GM19193 (cell line): ENCODE results near the gene CCDC81.

ENCODE experiments used
- POLR2A ChIP-seq: IDR thresholded peaks from 4 replicates; pipeline ENCODE4 v1.6.1; 2011; ENCODE audit not compliant: insufficient read depth, insufficient read length; ENCODE audit errors: extremely low read depth

CCDC81 gene

DNA sequence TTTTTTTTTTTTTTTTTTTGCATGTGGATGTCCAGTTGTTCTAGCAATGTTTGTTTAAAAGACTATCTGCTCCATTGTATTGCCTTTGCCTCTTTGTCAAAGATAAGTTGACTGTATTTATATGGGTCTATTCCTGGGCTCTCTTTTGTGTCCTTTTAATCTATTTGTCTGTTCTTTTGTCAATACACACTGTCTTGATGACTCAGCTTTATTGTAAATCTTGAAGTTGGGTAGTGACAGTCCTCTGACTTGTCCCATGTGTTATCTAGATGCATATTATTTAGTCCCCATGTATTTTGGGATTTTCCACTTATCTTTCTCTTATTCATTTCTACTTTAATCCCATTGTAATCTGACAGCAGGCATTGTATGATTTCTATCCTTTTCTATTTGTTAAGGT is 3.3 kb downstream of the CCDC81 start:
- TF ChIP-seq POLR2A = no peak

DNA sequence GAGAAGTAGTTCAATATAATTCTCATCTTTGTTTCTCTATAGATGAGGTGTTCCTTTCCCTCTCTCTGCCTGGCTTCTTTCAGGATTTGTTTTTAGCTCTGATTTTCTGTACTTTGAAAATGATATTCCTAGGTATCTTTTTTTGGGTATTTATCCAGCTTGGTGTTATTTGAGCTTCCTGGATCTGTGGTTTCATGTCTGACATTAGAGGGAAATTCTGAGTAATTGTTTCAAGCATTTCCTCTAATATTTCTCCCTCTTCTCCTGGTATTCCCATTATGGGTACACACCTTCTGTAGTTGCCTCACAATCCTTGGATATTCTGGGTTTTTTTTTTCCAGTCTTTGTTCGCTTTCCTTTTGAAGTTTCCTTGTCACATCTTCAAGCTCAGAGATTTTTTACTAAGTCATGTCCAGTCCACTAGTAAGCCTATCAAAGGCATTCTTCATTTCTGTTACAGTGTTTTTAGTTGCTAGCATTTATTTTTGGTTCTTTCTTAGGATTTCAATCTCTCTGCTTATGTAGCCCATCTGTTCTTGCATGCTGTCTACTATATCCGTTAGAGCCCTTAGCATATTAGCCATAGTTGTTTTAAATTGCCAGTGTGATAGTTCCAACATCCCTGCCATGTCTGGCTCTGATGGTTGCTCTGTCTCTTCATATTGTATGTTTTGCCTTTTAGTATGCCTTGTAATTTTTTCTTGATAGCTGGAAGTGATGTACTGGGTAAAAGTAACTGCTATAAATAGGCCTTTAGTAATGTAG is 5.8 kb downstream of the CCDC81 start:
- no peak for TF ChIP-seq POLR2A

DNA sequence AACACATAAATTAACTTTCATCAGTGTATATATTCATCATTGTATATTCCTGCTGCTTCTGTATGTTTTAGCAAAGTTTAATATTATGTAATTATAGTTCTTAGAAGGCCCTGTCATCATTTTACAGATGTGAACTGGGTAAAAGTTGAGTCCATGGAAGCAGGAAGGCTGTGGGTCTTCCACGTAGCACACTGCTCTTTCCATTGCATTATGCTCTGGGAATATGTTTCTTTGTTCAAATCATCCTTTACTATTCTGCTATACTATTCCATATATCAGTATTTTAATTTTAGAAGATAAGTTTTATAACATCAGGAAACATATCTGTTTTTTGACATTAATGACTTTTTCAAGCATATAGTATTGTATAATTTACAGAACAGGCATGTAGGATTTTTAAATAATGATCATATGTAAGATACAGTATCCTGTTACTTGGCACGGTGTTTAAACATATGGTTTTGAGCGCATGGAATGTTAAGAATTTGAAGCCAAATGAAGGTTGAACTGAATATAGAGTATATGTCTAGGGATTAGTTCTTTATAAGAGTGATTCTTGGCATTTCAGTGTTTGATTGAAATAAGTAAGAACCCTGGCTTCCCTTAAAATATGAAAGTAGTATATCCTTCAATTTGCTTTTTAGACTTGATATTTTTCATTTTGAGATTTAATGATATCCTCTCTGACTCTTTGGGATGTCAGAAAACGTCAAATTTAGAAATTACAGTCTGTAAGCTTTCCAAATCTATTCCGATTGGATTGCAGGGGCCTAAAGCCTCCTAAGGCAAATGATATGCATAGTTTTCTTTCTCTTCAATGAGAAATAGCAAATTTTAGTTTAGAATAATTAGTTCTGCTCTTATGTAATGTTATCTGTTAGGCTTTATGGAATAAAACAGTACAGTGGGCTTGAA is 8.6 kb downstream of the CCDC81 start:
- no peak for TF ChIP-seq POLR2A

DNA sequence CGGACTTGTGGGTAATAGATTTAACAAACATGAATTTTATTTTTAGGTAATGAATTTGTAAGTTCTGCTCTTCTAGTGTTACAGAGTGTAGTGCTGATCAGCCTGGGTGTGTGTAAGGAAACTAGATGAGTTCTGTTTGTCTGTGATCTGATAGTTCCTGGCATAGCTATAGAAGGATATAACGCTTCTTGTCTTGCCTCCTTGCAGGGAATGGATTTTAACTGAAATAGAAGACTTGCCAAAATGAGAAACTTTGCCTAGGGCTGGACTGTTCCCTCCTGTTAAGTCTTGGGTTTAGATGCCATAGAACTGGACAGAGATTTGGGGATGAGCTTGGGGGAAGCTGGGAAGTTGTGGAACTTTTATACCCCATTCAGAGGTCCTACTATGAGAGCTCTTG is 11.6 kb downstream of the CCDC81 start:
- TF ChIP-seq POLR2A = no peak

DNA sequence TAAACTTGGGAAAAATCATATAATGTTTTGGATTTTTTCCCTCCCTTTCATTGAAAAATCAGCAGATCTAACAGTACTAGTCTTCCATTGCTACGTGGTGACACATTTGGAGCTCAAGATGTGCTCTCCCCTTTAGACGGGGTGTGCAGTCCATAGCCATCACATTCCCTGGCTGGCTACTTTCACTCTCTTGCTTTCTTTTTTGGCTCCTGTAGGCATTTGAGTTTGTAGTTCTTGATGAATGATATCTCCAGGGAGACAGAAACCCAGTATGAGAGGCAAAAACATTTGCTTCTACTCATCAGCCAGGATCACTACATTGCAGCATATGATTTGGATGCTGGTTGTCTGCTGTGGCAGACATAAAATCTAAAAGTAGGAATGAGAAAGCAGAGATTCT is 12.1 kb downstream of the CCDC81 start:
- TF ChIP-seq POLR2A = no peak

DNA sequence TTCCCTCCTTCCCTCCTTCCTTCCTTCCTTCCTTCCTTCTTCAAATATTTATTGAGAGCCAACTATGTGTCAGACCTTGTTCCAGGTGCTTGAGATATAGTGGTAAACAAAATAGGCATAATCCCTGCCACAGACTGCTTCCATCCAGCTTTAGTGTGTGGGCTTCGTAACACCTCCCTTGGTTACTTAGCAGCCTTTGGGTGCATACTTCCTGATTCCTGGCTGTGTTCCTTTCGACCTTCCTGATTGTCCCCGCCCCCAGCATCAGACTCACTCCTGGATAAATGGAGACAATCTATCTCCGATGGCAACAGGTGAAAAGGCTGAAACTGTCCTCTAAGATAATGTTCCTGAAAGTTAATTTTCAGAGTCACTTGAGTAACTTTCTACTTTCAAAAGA is 13.5 kb downstream of the CCDC81 start:
- TF ChIP-seq POLR2A = no peak

DNA sequence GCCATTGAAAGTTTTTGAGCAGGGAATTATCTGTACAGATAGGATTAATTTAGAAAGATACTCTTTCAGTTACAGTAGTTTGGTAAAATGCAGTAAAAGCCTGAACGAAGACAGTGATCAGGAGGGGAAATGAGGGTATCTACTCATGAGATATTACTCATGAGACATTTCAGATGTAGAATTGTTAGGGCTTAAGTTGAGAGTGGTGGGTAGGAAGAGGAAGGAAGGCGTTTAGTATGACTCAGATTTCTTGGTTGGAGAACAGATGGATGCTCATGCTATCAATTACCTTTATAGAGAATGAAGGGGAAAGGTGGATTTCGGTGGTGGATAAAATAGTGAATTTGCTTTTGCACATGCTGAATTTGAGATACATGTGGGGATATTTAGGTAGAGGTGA is 15.8 kb downstream of the CCDC81 start:
- TF ChIP-seq POLR2A = no peak

DNA sequence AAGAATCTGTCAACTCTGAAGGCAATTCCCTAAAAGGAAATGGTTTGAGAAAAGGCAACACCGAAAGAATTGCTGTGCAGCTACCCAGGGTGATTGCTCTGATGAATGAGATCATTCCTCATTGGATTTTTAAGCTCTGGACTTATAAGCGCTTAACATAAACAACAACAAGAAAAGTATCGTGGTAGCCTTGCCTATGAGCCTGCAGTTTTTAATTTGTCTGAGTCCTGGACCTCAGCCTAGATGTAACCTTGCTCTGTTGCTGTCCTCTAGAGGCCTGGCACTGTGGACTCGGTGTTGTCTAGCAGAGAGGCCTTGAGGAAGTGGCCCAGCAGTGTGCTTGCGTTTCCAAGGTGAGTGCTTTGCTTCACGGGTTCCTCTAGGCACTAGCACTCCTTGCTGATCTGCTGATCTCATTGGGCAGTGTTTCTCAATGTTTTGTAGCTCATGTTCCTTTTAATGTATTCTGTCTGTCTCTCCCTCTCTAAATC is 20.4 kb downstream of the CCDC81 start:
- no peak for TF ChIP-seq POLR2A

DNA sequence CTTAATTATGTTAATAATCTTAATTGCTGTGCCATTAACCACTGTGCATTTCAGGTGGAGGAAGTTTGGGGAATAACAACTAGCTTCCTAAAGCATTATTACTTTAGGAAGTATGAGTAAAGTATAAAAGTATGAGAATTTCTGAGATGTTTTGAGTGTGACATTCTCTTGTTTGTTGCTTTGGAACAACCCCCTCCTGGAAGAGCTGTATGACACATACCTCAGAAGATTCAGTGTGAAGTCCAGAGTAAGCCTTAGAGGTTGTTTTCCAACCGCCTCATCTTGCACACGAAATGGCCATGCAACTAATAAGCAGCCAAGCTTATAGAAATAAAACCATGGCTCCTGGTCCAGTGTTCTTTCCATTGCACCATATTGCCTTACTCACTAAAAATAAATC is 21.7 kb downstream of the CCDC81 start:
- no peak for TF ChIP-seq POLR2A

DNA sequence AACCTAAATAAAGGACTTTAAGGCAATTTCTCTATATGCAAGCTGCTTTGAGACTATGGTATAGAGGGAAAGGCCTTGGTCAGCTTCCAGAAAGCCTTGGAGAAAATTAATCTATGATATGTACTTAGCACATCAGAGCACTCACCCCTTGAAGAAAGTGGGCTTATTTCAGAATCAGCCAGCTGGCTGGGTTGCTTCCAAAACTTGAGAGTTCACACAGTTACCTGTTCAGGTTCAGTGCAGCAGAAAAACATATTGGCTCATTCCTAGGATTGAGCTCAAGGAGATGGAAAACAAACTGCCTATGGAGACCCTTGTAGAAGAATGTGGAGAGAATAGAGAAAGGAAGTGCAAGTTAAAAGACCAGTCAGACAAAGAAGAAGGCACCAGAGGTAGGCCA is 22.7 kb downstream of the CCDC81 start:
- no peak for TF ChIP-seq POLR2A

DNA sequence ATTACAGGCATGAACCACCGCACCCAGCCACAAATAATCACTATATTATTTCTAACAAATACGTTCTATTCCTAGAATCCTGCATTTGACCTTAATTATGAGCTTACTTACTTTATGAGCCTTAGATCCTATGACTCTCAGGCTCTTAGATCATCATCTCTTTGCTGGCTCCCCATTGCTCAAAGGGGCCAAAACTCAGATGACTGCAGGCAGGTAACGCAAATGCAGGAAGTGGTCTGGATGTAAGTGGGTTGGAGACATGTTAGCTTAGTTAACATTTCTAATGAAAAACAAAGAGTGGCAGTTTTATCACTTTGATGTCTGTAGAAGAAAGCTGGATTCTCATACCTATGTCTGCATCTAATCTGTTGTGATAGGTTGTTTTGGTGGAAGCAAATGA is 23.4 kb downstream of the CCDC81 start:
- no peak for TF ChIP-seq POLR2A

DNA sequence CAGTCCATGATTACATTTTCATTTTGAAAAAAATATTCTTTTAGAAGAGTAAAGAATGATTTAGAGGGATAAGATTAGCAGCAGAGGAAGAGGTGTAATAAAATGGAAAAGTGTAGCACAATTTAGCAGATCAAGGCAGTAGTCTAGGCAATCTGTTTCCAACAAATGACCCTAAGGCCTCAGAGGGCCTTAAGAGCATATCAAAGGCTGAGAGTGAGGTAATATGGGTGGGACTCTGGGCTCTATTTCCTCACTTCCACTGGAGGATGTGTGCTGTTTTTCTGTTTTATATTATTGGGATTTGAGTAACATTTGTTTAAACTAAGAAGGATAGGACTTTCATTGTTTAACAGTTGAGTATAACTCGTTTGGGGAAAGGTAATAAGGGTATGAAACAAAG is 28.8 kb downstream of the CCDC81 start:
- no peak for TF ChIP-seq POLR2A

DNA sequence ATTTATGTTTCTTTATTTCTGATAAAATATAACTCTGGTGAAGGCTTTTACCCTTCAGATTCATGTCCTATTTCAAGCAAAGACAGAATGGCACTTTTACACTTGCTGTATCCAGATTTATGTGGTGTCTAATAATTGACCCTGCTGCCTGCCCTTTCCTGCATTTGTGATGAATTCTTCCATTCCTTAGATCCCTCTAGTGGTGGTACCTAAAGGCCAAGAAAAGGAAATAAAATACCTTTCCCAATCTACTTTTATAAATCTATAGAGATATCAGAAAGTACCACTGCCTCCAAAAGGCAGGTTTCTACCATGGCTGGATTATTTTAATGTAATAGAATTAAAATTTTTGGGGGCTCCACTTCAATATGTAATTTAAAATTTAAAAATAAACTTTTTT is 34.2 kb downstream of the CCDC81 start:
- no peak for TF ChIP-seq POLR2A

DNA sequence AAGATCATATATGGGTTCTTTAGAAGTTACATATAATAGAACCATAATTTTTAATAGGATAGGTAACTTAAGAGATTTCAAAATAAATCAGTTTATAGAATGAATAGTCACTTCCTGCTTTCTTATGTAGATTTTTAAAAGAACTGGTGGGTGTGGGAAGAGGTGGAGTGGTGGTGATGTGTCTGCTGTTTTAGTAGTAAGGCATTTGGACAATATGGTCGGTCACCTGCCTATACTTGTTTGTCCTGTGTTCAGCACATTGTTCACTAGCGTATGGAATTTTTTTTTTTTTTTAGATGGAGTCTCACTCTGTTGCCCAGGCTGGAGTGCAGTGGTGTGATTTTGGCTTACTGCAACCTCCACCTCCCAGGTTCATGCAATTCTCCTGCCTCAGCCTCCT is 39.3 kb downstream of the CCDC81 start:
- no peak for TF ChIP-seq POLR2A

DNA sequence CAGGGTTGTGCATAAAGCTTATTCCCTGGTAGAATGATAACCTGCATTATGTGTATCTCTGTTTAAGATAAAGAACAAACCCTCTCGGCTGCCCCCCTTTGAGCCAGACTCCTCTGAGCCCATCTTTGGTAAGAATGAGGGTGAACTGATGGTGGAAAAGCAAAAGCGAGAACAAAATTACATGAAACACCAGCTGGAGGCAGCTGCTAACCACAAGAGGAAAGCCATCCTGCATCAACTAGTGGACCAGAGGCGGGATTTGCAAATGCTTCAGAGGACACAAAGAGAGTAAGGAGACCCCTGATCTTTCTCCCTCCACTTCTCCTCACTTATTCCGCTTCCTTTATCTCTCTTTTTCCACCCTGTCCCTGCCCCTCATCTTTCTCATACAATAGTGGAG is 40.3 kb downstream of the CCDC81 start:
- no peak for TF ChIP-seq POLR2A

DNA sequence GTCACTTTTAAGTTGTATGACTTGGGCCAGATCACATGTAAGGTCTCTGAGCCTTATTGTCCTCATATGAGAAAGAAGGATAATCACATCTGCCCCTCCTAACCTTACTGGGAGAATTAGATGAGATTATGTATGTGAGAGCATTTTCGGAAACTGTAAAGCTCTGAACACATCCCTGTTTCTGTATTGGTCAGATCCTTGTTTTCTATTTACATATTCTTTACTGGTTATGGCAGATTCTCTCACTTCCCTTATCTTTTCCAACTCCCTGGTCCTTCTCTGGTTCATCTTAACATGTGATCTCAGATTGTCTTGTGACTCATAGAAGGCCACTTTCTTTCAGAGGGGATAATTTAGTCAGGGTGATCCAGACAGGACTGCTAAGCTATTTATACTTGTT is 41.8 kb downstream of the CCDC81 start:
- no peak for TF ChIP-seq POLR2A
